Endothelial cell of umbilical vein (primary cell): Measurements from ENCODE around the gene CTU2. TPM values are rescaled to one million over a fixed set of nuclear protein-coding genes. Genes with fewer than 3 reads are reported as not detected.

Source experiments
- BruUV-seq: library from RNA; stranded (reverse); fragments of 400-500 nt; replicated peaks from 2 replicates; lab custom pipeline; 2021; lab: Mats Ljungman, UMichigan
- CTCF ChIA-PET: fragments of 300-600, 350-600 bp; sonication (Branson Sonifier 250); formaldehyde crosslinking; loops from one replicate; lab custom pipeline; 2021; ENCODE audit warnings: antibody characterized with exemption, inconsistent platforms; lab: Charles Lee
- POLR2A ChIA-PET: fragments of 300-600, 350-600 bp; sonication (Branson Sonifier 250); formaldehyde crosslinking; loops from one replicate; lab custom pipeline; 2021; ENCODE audit warnings: antibody characterized with exemption, inconsistent platforms; lab: Charles Lee
- DNase-seq: peaks from one replicate; pipeline ENCODE4 v3.0.0-alpha.2; 2011; ENCODE audit warnings: low read depth, low spot score
- FAIRE-seq: peaks from 2 replicates; lab custom pipeline; 2011; peaks lifted over from hg19 to GRCh38; lab: Jason Lieb, UNC
- H2AFZ ChIP-seq: 2 replicates; pipeline ENCODE4 v1.6.0; 2012; ENCODE audit warnings: low read depth, low read length, control low read depth, inconsistent platforms
- H3K27ac ChIP-seq: 2 replicates; pipeline ENCODE4 v1.5.1; 2011; ENCODE audit warnings: low read depth, mild to moderate bottlenecking, control low read depth, low read length, moderate library complexity; ENCODE audit not compliant: insufficient read depth
- H3K27me3 ChIP-seq, 2 experiments: 2 replicates each; pipeline versions ENCODE4 v1.6.0 to v1.6.1; 2011; ENCODE audit warnings: low read length in 2 of 2, mixed read lengths in 1 of 2; ENCODE audit not compliant: control insufficient read depth in 2 of 2, insufficient read depth in 2 of 2
- H3K36me3 ChIP-seq, 2 experiments: 2 replicates in 1 of 2; 3 replicates in 1 of 2; pipeline ENCODE4 v1.5.1; 2011; ENCODE audit warnings: low read length in 2 of 2, mild to moderate bottlenecking in 1 of 2, moderate library complexity in 1 of 2; ENCODE audit not compliant: control insufficient read depth in 2 of 2, insufficient read depth in 2 of 2; ENCODE audit errors: extremely low read depth in 1 of 2
- H3K4me1 ChIP-seq: 3 replicates; pipeline ENCODE4 v1.5.1; 2011; ENCODE audit warnings: mild to moderate bottlenecking, low read length; ENCODE audit not compliant: control insufficient read depth, insufficient read depth; ENCODE audit errors: extremely low read depth
- H3K4me2 ChIP-seq: 2 replicates; pipeline ENCODE4 v1.6.1; 2011; ENCODE audit warnings: low read length, control low read depth, mixed read lengths; ENCODE audit not compliant: insufficient read depth
- H3K4me3 ChIP-seq, 3 experiments: fragments of 200-600 bp in 1 of 3; sonication (generic), shearing (Covaris generic) in 1 of 3; replicated peaks in 1 of 3; 2 replicates each; pipeline ENCODE4 v1.5.1; 2011 to 2016; ENCODE audit warnings: control low read depth in 3 of 3, low read length in 3 of 3, mild to moderate bottlenecking in 2 of 3, inconsistent platforms in 1 of 3, low read depth in 1 of 3, moderate library complexity in 1 of 3; ENCODE audit not compliant: insufficient read depth in 1 of 3
- H3K79me2 ChIP-seq: 2 replicates; pipeline ENCODE4 v1.6.0; 2012; ENCODE audit warnings: low read length, inconsistent platforms; ENCODE audit not compliant: control insufficient read depth, insufficient read depth
- H3K9ac ChIP-seq: replicated peaks from 2 replicates; pipeline ENCODE3; 2011; ENCODE audit warnings: low read length, control low read depth; ENCODE audit not compliant: insufficient read depth; ENCODE audit errors: extremely low read depth
- H3K9me1 ChIP-seq: replicated peaks from 3 replicates; pipeline ENCODE4 v1.6.0; 2011; ENCODE audit warnings: mild to moderate bottlenecking, low read length; ENCODE audit not compliant: control insufficient read depth, insufficient read depth; ENCODE audit errors: extremely low read depth
- H3K9me3 ChIP-seq: replicated peaks from 2 replicates; pipeline ENCODE4 v1.5.1; 2012; ENCODE audit warnings: low read length, inconsistent platforms; ENCODE audit not compliant: control insufficient read depth, insufficient read depth
- H4K20me1 ChIP-seq: replicated peaks from 2 replicates; pipeline ENCODE3; 2011; ENCODE audit warnings: mild to moderate bottlenecking, low read length; ENCODE audit not compliant: control insufficient read depth, insufficient read depth; ENCODE audit errors: extremely low read depth
- EZH2 ChIP-seq: IDR thresholded peaks from 2 replicates; pipeline ENCODE4 v1.6.1; 2012; ENCODE audit warnings: borderline replicate concordance, low read depth, mild to moderate bottlenecking, moderate library complexity, low read length, inconsistent platforms; ENCODE audit not compliant: severe bottlenecking
- FOS ChIP-seq: IDR thresholded peaks from 2 replicates; pipeline ENCODE4 v1.6.1; 2011; ENCODE audit warnings: mild to moderate bottlenecking, low read length, moderate library complexity, borderline replicate concordance; ENCODE audit not compliant: insufficient read depth
- GATA2 ChIP-seq: IDR thresholded peaks from 2 replicates; pipeline ENCODE4 v1.7.0; 2011; ENCODE audit warnings: low read depth, mild to moderate bottlenecking, moderate library complexity, mixed read lengths, low read length; ENCODE audit not compliant: insufficient read length, insufficient read depth
- JUN ChIP-seq: IDR thresholded peaks from 2 replicates; pipeline ENCODE4 v1.6.1; 2011; ENCODE audit warnings: borderline replicate concordance, low read depth; ENCODE audit not compliant: insufficient read length, insufficient read depth
- MYC ChIP-seq: IDR thresholded peaks from one replicate; pipeline ENCODE4 v1.6.1; 2011; ENCODE audit warnings: mild to moderate bottlenecking, low read depth, low read length
- POLR2AphosphoS5 ChIP-seq: IDR thresholded peaks from 2 replicates; pipeline ENCODE4 v1.6.1; 2012; ENCODE audit warnings: low read depth, mild to moderate bottlenecking, control low read depth, low read length, moderate library complexity; ENCODE audit not compliant: insufficient read depth
- dilution Hi-C: fragments of 300-500 bp; cut with MboI; formaldehyde crosslinking; loops from one replicate; pipeline ENCODE4 v1.15.0; 2019; ENCODE audit warnings: low sequenced_read_pairs; ENCODE audit not compliant: extremely low pct_ligation_motif_present
- intact Hi-C: fragments of 100-400 bp; cut with micrococcal nuclease; formaldehyde crosslinking; loops from one replicate; pipeline ENCODE4 v1.10.0; 2022
- polyA plus RNA-seq, 4 experiments: library from polyadenylated mRNA; depleted of rRNA in 3 of 4; stranded (reverse) in 3 of 4; unstranded in 1 of 4; fragments of >200 nt; gene quantifications; 2 replicates each; pipeline versions ENCODE4 v1.2.1 to v1.2.3, GENCODE V29; 2011 to 2012; ENCODE audit warnings: missing spikeins in 1 of 4
- total RNA-seq: library from RNA; stranded (reverse); gene quantifications from 2 replicates; pipeline ENCODE4 v1.2.3, GENCODE V29; 2021
- TF ChIP-seq, protein P1 (sequence below), 2 donors: IDR thresholded peaks; 1 replicate in 1 of 2; 2 replicates in 1 of 2; pipeline ENCODE4 v1.5.1; 2011; ENCODE audit warnings: low read length in 2 of 2, mild to moderate bottlenecking in 2 of 2, moderate library complexity in 2 of 2, control low read depth in 1 of 2, inconsistent platforms in 1 of 2, low read depth in 1 of 2; ENCODE audit not compliant: insufficient read depth in 1 of 2; ENCODE audit errors: extremely low read depth in 1 of 2
- TF ChIP-seq, protein P2 (sequence below): IDR thresholded peaks from 2 replicates; pipeline ENCODE4 v1.6.1; 2011; ENCODE audit not compliant: insufficient read depth, insufficient read length

CTU2 gene
- total and polyA plus RNA-seq, 2 donors (not counting 3 experiments of a cell fraction or from before 2014, with no cell fraction given), result 26.1 to 33.7 TPM

DNA sequence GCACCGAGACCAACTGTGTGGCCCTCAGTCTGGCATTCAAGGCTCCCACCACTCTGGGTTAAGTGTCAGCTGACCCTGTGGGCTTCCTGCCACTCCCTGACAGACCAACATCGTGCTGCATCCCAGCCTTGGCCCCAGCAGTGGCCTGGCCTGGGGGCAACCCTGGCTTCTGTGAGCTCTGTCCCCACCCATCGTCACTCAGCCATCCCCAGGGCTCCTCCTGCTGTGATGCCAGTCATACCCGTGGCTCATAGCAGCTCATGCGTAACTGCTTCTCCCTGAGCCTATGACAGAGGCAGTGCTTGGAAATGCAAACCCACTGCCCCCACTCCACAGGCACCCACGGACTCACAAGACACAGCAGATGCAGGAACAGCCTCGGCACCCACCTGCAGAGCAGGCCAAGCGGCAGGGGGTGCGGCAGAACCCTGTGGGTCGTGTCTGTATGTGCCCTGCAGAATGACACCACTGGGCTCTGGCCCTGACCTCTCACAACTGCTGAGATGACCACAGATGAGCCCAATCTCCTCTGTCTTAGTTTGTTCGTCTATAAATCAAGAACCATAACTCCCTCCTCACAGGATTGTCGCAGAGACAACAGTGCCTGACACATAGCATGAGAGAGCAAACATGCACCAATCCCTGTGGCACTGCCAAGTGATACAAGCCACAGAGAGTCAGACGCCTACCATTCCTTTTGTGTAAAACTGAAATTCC, 52.1 kb downstream of the CTU2 start:
- Histone ChIP-seq H3K36me3 (peaks cover 0 to 12% of the 10 kb centered on the region in 2 experiments), H3K4me1 (peaks cover 5% of the 10 kb centered on the region), H3K27ac (no peak overlapping the region), H3K4me2 (no peak overlapping the region), H3K9ac (no peak overlapping the region), H3K4me3 (no peak overlapping the region), H3K27me3 (no peaks in the 10 kb centered on the region), H2AFZ (no peak overlapping the region), H3K9me3 (no peaks in the 10 kb centered on the region), H3K9me1 (no peaks in the 10 kb centered on the region), H3K79me2 (peaks cover 92% of the 10 kb centered on the region), H4K20me1 (no peaks in the 10 kb centered on the region)
- BruUV-seq, result no TSS peak
- no peak for DNase-seq
- TF ChIP-seq, protein P1, sequence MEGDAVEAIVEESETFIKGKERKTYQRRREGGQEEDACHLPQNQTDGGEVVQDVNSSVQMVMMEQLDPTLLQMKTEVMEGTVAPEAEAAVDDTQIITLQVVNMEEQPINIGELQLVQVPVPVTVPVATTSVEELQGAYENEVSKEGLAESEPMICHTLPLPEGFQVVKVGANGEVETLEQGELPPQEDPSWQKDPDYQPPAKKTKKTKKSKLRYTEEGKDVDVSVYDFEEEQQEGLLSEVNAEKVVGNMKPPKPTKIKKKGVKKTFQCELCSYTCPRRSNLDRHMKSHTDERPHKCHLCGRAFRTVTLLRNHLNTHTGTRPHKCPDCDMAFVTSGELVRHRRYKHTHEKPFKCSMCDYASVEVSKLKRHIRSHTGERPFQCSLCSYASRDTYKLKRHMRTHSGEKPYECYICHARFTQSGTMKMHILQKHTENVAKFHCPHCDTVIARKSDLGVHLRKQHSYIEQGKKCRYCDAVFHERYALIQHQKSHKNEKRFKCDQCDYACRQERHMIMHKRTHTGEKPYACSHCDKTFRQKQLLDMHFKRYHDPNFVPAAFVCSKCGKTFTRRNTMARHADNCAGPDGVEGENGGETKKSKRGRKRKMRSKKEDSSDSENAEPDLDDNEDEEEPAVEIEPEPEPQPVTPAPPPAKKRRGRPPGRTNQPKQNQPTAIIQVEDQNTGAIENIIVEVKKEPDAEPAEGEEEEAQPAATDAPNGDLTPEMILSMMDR (IDR thresholded peaks at IDR 0.05; ENCODE audit: extremely low read depth in 1 of 2, insufficient read depth in 1 of 2, low read depth in 1 of 2, low read length in 2 of 2), result no peak
- TF ChIP-seq JUN (no peak), EZH2 (no peak), MYC (no peak), POLR2AphosphoS5 (no peak), FOS (no peak), GATA2 (no peak)
- TF ChIP-seq, protein P2, sequence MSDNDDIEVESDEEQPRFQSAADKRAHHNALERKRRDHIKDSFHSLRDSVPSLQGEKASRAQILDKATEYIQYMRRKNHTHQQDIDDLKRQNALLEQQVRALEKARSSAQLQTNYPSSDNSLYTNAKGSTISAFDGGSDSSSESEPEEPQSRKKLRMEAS, result no peak
- no peak for FAIRE-seq
- intact Hi-C loops, result no loop called here
- ChIA-PET CTCF (interaction anchor here (1.0 to 3.6 kb wide), 5 partner anchors 12 to 26 kb away, joined by 3 to 15 read pairs (median 3); partner anchors contain the start of gene PIEZO1), POLR2A (no interaction called here)
- dilution Hi-C loops, result no loop called here
